Endothelial cell of umbilical vein (primary cell): Measurements from ENCODE around the gene SLC25A40.

ENCODE experiments used
- JUN ChIP-seq: IDR thresholded peaks from 2 replicates; pipeline ENCODE4 v1.6.1; 2011; ENCODE audit warnings: borderline replicate concordance, low read depth; ENCODE audit not compliant: insufficient read length, insufficient read depth
- TF ChIP-seq, protein P1 (sequence below), 2 donors: IDR thresholded peaks; 1 replicate in 1 of 2; 2 replicates in 1 of 2; pipeline ENCODE4 v1.5.1; 2011; ENCODE audit warnings: low read length in 2 of 2, mild to moderate bottlenecking in 2 of 2, moderate library complexity in 2 of 2, control low read depth in 1 of 2, inconsistent platforms in 1 of 2, low read depth in 1 of 2; ENCODE audit not compliant: insufficient read depth in 1 of 2; ENCODE audit errors: extremely low read depth in 1 of 2
- TF ChIP-seq, protein P2 (sequence below): IDR thresholded peaks from 2 replicates; pipeline ENCODE4 v1.6.1; 2011; ENCODE audit not compliant: insufficient read depth, insufficient read length

DNA sequence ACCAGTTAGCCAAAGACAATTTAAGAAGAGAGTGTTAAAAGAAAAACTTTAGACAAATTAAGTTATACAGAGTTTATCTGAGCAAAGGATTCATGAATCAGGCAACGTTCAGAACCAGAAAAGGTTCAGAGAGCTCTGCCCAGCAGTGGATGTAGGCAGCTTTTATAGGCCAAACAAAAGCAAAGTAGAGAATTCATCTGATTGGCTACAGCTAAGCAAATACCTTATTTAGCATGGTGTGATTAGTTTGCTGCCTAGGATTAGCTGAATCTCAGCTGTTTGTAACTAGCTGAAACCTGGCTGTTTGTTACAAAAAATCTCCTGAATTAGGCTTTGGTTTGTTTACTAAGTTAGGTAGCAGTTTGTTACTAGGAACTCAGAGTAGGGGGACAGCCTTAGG, 66.0 kb downstream of the SLC25A40 start:
- TF ChIP-seq, protein P1, sequence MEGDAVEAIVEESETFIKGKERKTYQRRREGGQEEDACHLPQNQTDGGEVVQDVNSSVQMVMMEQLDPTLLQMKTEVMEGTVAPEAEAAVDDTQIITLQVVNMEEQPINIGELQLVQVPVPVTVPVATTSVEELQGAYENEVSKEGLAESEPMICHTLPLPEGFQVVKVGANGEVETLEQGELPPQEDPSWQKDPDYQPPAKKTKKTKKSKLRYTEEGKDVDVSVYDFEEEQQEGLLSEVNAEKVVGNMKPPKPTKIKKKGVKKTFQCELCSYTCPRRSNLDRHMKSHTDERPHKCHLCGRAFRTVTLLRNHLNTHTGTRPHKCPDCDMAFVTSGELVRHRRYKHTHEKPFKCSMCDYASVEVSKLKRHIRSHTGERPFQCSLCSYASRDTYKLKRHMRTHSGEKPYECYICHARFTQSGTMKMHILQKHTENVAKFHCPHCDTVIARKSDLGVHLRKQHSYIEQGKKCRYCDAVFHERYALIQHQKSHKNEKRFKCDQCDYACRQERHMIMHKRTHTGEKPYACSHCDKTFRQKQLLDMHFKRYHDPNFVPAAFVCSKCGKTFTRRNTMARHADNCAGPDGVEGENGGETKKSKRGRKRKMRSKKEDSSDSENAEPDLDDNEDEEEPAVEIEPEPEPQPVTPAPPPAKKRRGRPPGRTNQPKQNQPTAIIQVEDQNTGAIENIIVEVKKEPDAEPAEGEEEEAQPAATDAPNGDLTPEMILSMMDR (IDR thresholded peaks at IDR 0.05; ENCODE audit: extremely low read depth in 1 of 2, insufficient read depth in 1 of 2, low read depth in 1 of 2, low read length in 2 of 2): no peak
- TF ChIP-seq, protein P2, sequence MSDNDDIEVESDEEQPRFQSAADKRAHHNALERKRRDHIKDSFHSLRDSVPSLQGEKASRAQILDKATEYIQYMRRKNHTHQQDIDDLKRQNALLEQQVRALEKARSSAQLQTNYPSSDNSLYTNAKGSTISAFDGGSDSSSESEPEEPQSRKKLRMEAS: no peak
- TF ChIP-seq JUN: no peak
